H1 (cell line): Measurements from ENCODE around the gene CLEC1B. TPM values are rescaled to one million over a fixed set of nuclear protein-coding genes. Genes with fewer than 3 reads are reported as not detected.

Experiments
- POLR2A ChIP-seq, 2 experiments: IDR thresholded peaks; 1 replicate in 1 of 2; 2 replicates in 1 of 2; pipeline ENCODE4 v1.6.1; 2011; ENCODE audit warnings: low read depth in 2 of 2, low read length in 2 of 2, mild to moderate bottlenecking in 2 of 2; ENCODE audit errors: control extremely low read depth in 1 of 2
- polyA plus RNA-seq, 7 experiments: library from polyadenylated mRNA; depleted of rRNA in 3 of 7; stranded (reverse) in 5 of 7; unstranded in 2 of 7; fragments of >200 nt in 5 of 7; fragments of 200-250 nt in 2 of 7; gene quantifications; 1 replicate in 5 of 7; 2 replicates in 1 of 7; 4 replicates in 1 of 7; pipeline versions ENCODE4 v1.2.1 to v1.2.3, GENCODE V29; 2011 to 2013; ENCODE audit warnings: missing spikeins in 2 of 7, mixed read lengths in 2 of 7
- total RNA-seq: library from RNA; stranded (reverse); fragmentation: NEBNext Ultra II Directional; extraction: Animal tissue kit (Norgen Biotek cat#: 25700); gene quantifications from 2 replicates; pipeline ENCODE4 v1.2.1, GENCODE V29; 2021
- TF ChIP-seq, protein P1 (sequence below): fragments of 300-600 bp; sonication (generic); IDR thresholded peaks from 2 replicates; pipeline ENCODE4 v1.7.1; 2012; ENCODE audit warnings: low read length, moderate library complexity, mild to moderate bottlenecking, inconsistent platforms; ENCODE audit not compliant: insufficient replicate concordance

The CLEC1B gene
- total and polyA plus RNA-seq, 2 of the 8 experiments (the other 6 are each of a cell fraction or from before 2014, with no cell fraction given) = not detected

DNA sequence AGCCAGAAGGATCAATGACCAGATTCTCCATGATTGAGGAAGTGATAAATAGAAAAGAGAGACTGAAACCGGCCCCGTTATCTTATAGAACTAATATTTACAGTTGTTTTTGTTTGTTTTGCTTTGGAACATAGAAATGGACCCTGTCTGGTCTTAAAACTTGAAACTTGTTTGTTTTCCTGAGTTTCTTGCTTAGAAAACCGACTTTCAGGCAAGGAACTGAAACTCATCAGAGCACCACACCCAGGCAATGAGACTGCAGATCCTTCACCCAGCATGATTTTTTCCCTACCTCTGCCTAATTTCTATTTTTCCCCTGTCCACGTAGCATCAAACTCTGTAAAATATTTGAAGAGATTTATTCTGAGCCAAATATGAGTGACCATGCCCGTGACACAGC, 38.3 kb downstream of the CLEC1B start (continued):
- TF ChIP-seq, protein P1, sequence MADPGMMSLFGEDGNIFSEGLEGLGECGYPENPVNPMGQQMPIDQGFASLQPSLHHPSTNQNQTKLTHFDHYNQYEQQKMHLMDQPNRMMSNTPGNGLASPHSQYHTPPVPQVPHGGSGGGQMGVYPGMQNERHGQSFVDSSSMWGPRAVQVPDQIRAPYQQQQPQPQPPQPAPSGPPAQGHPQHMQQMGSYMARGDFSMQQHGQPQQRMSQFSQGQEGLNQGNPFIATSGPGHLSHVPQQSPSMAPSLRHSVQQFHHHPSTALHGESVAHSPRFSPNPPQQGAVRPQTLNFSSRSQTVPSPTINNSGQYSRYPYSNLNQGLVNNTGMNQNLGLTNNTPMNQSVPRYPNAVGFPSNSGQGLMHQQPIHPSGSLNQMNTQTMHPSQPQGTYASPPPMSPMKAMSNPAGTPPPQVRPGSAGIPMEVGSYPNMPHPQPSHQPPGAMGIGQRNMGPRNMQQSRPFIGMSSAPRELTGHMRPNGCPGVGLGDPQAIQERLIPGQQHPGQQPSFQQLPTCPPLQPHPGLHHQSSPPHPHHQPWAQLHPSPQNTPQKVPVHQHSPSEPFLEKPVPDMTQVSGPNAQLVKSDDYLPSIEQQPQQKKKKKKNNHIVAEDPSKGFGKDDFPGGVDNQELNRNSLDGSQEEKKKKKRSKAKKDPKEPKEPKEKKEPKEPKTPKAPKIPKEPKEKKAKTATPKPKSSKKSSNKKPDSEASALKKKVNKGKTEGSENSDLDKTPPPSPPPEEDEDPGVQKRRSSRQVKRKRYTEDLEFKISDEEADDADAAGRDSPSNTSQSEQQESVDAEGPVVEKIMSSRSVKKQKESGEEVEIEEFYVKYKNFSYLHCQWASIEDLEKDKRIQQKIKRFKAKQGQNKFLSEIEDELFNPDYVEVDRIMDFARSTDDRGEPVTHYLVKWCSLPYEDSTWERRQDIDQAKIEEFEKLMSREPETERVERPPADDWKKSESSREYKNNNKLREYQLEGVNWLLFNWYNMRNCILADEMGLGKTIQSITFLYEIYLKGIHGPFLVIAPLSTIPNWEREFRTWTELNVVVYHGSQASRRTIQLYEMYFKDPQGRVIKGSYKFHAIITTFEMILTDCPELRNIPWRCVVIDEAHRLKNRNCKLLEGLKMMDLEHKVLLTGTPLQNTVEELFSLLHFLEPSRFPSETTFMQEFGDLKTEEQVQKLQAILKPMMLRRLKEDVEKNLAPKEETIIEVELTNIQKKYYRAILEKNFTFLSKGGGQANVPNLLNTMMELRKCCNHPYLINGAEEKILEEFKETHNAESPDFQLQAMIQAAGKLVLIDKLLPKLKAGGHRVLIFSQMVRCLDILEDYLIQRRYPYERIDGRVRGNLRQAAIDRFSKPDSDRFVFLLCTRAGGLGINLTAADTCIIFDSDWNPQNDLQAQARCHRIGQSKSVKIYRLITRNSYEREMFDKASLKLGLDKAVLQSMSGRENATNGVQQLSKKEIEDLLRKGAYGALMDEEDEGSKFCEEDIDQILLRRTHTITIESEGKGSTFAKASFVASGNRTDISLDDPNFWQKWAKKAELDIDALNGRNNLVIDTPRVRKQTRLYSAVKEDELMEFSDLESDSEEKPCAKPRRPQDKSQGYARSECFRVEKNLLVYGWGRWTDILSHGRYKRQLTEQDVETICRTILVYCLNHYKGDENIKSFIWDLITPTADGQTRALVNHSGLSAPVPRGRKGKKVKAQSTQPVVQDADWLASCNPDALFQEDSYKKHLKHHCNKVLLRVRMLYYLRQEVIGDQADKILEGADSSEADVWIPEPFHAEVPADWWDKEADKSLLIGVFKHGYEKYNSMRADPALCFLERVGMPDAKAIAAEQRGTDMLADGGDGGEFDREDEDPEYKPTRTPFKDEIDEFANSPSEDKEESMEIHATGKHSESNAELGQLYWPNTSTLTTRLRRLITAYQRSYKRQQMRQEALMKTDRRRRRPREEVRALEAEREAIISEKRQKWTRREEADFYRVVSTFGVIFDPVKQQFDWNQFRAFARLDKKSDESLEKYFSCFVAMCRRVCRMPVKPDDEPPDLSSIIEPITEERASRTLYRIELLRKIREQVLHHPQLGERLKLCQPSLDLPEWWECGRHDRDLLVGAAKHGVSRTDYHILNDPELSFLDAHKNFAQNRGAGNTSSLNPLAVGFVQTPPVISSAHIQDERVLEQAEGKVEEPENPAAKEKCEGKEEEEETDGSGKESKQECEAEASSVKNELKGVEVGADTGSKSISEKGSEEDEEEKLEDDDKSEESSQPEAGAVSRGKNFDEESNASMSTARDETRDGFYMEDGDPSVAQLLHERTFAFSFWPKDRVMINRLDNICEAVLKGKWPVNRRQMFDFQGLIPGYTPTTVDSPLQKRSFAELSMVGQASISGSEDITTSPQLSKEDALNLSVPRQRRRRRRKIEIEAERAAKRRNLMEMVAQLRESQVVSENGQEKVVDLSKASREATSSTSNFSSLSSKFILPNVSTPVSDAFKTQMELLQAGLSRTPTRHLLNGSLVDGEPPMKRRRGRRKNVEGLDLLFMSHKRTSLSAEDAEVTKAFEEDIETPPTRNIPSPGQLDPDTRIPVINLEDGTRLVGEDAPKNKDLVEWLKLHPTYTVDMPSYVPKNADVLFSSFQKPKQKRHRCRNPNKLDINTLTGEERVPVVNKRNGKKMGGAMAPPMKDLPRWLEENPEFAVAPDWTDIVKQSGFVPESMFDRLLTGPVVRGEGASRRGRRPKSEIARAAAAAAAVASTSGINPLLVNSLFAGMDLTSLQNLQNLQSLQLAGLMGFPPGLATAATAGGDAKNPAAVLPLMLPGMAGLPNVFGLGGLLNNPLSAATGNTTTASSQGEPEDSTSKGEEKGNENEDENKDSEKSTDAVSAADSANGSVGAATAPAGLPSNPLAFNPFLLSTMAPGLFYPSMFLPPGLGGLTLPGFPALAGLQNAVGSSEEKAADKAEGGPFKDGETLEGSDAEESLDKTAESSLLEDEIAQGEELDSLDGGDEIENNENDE = no peak
- no peak for TF ChIP-seq POLR2A (IDR thresholded peaks at IDR 0.05; ENCODE audit: control extremely low read depth in 1 of 2, low read depth in 2 of 2, low read length in 2 of 2)
